Measurements from ENCODE around the gene CBS. TPM values are rescaled to one million over a fixed set of nuclear protein-coding genes. Genes with fewer than 3 reads are reported as not detected.
"Not testable (repeated sequence)": the region's sequence is repeated elsewhere in the genome, so short reads cannot be mapped to it uniquely, and the experiment has no call there.

The CBS gene
- polyA plus RNA-seq (ENCODE audit: insufficient read length in 12 of 12), result 10 to 100 TPM in 1 of 12 donors, 1 to 10 TPM in 10, not detected in 1; 1.3 to 19.5 (median 7.7) TPM
- long read RNA-seq, donor 1, result 0 reads
- long read RNA-seq, donor 2, result 0 reads
- long read RNA-seq, donor 3, result 0 reads
- long read RNA-seq, donor 4, result 0 reads
- long read RNA-seq, donor 5, result 0 reads
- long read RNA-seq, donor 6, result 0 reads
- long read RNA-seq, donor 7, partial matches to known transcripts, result 0 of 2 reads
- long read RNA-seq, donor 7, other reads (novel, unspliced or antisense), result 0 of 2 reads
- long read RNA-seq, donor 8, partial matches to known transcripts, result 0 of 2 reads
- long read RNA-seq, donor 8, other reads (novel, unspliced or antisense), result 0 of 2 reads
- long read RNA-seq, donor 9, result 0 reads
- long read RNA-seq, donor 10, partial matches to known transcripts, result 0 of 2 reads
- long read RNA-seq, donor 10, other reads (novel, unspliced or antisense), result 0 of 2 reads
- long read RNA-seq, donor 11, partial matches to known transcripts, result 0 of 2 reads
- long read RNA-seq, donor 11, other reads (novel, unspliced or antisense), result 0 of 2 reads

DNA sequence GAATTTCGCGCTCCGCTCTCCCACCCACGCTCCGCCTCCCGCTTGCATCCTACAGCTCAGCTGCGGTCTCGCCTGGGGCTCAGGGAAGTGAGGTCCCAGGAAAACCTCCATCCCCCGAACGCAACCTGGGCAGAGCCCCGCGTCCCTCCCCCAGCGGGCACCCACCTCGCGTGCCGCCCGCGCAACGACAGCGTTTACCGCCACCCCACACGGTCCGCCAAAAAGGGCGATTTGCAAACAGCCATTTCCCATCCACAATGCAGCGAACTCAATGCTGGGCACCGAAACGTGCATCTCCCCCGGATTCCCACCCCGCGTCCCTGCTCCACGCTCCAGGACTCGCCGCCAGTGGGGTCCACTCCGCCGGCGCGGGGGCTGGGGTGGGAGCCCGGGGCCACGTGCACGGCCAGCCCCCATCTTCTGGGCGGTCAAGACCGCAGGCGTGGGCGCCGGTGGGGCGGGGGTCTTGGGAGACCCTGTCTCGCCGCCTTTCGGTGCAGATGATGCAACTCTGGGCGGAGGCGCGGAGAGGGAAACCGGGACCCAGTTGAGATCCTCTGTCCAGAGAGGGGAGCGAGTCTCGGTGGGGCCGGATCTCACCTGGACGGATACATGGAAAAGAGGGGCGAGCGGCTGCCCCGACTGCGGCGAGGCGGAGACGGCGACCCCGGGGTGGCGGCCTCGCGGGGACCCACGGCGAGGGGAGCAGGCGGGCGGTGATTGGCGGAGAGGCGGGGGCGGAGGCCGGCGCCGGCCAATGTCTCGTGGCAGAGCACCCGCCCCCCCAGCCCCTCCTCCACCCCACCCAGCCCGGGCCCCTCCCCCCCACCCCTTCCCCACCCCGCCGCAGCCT is at the start of gene CBS:
Gene CBS, minus strand, starts transcription at position 666 of the 853 bp plus-strand sequence. CDS start 3,642 bp downstream, outside the sequence.
- not testable (repeated sequence) for DNase-seq

GRCh38 chr21:43115956-43116355 is 40.3 kb upstream of the CBS start:
- DNase-seq, result not testable (repeated sequence)

DNA sequence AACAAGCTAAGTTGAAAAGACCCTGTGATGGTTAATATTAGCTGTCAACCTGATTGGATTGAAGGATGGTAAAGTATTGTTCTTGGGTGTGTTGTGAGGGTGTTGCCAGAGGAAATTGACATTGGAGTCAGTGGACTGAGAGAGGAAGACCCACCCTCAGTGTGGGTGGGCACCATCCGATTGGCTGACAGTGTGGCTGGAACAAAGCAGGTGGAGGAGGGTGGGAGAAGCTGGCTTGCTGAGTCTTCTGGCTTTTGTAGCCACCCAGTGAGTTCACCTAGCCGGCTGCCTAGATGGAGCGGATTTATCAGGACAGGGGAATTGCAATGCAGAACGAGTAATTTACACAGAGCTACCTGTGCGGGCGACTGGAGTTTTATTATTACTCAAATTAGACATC is 38.8 kb upstream of the CBS start:
- DNase-seq, result not testable (repeated sequence)

GRCh38 chr21:43109006-43109405 is 33.4 kb upstream of the CBS start:
- DNase-seq, result not testable (repeated sequence)

DNA sequence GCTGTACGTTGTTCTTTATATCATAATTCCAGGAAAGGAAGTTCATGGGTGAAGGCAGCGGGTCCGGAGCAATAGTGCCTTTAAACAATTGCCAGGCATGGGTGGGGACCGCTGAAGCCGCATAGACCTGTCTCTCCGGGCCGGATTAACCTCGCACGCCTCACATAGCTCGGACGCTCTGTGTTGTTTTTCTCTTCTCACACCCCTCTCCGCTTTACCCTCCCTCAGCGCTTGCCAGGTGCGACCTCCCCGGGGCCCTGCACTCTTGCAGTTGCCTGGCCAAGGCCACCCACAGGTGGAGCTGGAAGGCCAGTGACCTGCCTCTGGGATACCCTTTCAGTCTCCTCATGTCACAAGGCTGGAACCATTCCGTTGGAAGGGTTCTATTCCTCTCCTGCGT is 32.5 kb upstream of the CBS start:
- DNase-seq, result not testable (repeated sequence)

DNA sequence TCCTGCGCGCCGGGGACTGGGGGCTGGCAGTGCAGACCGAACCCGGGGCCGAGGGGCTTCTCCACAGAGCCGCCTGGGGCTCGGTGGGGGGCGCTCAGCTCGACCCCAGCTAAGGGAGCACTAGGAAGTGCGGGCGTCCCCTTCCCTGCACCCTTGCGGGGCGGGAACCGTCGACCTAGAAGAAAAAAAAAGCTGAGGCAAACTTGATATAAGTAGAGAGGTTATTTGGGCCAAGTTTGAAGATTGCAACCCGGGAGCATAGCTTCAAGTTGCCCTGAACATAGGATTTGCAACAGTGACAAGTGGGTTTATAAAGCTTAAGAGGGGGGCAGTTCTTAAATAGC is 32.1 kb upstream of the CBS start:
- not testable (repeated sequence) for DNase-seq

GRCh38 chr21:43106965-43107793 is 31.5 kb upstream of the CBS start, which contains the start of gene U2AF1:
Gene U2AF1 (minus strand): TSS chr21:43107570. CDS start chr21:43107494, 76 bp downstream.
- DNase-seq, result not testable (repeated sequence)

DNA sequence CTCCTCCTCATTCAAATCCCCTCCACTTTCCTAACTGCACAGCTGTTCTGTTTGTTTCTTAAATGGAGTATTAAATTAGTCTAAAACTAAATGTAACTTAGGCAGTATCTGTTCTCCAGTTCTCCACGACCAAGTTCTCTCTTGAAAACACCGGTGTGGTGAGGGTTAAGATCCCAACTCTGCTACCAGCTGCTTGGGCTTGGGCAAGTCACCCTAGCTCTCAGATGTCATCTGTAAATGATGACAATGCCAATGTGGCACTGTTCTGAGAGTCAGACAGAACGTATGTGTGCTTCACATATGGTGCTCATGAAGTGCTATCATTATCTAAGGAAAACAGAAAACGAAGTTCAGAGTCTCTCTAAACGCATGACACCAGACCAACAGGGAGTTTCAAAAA is 29.0 kb upstream of the CBS start:
- DNase-seq, result not testable (repeated sequence)

- DNase-seq, result not testable (repeated sequence)
Measured at GRCh38 chr21:43102281-43102680, 26.6 kb upstream of the CBS start.

DNA sequence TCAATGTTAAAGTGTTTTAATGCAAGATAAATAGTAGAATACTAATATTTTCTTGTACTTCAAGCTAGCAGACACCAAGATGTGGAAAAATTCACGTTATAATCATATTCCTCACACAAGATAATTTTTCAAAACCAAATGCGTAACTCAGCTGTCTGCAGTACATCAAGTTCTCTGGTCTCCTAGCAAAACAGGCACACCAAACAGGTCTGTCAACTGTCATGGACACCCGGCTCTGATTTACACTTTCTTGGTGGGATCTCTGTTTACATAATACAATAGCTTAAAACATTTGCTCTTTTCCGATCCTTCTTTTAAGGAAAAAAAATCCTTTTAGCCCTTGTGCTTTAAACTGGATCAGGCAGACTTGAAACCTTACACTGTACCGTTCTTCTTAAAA is 26.0 kb upstream of the CBS start:
- not testable (repeated sequence) for DNase-seq

DNA sequence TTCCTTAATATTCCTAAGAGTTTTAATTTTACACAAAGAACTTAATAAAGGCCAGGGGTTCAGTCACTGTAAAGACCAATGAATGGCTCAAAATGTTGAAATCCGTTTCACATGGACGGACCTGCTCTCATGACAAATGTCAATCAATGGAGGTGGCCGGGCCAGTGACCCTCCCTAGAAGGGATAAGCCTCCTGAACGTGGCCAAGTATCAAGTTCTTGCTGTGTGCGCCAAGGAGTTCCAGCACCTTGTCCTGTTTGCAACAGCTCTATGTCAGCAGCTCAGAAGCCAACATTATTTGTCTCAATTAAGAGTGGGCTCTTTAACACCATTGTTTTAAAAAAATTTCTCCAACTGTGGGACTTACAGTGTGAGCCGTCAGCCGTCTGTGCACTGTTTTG is 25.4 kb upstream of the CBS start:
- DNase-seq, result not testable (repeated sequence)

DNA sequence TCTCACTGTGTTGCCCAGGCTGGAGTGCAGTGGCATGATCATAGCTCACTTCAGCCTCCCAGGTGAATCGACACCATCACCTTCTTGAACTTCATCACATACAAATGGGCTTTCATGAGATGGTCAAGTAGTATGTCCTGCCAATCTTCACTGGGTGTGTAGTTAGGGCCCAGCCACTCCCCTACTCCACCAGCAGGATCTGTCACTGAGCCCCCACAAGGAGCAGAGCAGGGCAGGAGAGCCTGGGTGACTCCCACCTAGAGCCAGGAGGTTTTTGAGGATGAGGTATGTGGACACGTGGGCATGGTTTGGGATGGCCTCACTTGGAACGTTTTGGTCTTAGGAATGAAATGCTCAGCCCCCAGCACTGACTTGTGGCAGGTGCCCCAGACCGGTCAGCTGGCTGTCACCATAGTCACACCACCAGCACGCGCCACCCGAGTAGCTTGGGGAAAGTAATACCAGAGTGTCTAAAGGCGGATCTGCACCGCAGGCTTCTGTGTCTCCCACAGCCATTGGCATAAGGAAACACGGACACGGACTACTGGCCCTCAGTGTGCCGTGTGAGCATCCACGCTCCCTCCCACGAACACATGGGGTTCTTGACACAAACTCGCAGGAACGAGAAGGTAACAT is 16.5 kb upstream of the CBS start:
- not testable (repeated sequence) for DNase-seq

DNA sequence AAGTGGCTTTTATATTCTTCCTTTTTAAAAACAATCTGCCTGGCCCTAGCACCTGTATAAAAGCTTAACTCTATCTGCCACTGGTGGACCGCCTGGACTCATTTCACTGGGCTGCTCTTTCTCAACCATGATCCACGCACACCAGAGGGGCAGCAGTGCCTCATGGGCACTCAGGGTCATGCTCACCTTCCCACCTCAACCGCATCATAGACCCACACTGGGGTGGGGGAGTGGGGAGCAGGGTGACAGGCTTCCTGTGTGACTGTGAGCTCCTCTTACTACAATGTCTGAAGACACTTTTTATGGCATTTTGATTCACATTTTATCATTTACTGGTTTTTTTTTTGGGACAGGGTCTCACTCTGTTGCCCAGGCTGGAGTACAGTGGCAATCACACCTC is 15.3 kb upstream of the CBS start:
- DNase-seq, result not testable (repeated sequence)

- not testable (repeated sequence) for DNase-seq
Measured at GRCh38 chr21:43089463-43089862, 13.8 kb upstream of the CBS start.

DNA sequence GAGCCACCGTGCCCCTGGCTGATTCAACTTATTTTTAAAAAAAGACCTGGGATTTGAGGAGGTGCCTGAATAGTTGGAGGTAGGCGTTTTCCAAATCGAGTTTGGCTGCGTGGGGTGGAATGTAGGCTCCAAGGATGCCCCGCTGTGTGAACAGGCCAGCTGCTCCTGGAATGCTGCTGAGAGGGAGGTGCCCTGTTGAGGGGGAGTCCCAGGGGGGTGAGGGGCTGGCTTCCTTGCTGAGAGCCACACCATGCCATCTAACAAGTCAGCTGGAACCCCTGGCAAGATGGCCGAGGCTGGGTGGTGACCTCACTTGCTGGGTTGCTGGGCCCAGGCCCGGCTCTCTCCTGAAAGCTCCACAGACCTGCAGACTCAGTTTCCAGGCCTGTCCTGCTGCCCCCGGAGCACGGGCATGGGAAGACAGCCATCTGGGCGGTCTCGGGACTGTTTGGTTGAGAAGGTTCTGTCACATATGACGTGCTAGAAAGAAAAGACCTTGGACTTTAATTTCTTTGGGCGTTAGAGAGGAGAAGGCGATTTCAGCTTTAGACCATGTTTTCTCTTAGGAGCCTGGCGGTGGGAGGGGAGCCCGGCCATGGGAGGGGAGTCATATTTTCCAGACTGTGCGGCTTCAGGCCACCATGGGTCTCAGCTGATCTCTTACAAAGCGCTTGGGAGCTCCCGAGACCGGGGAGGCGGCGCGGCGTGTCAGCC is 7.1 kb upstream of the CBS start:
- not testable (repeated sequence) for DNase-seq

GRCh38 chr21:43076643-43077042 is 1.0 kb upstream of the CBS start:
- DNase-seq, result not testable (repeated sequence)

DNA sequence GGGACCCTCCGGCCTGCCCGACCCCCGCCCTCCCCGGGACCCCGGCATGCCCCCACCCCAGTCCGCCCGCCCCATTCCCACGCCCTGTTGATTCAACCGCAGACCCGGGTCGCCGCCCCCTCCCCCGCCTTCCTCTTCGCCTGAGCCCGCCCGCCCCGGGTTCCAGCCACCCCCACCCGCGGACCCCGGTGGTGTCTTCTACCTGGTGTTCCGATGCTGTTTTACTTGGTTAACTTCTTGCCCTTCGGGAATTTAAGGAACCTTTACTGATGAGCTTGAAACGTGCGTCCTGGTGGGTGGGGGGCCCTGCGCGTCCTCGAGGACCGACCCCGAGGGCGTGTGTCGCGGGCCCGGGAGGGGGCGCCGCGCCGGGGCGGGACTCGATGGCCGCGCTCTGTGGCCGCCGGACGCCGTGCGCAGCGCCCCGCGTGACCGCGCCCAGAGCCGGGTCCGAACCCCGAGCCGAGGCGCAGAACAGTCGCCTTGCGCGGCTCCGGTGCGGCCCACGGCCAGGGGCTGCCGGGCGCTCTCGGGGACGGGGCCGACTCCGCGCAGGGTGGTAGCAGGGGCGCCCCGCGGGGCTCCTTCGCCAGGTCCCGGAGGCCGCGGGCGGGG is 495 bp upstream of the CBS start:
- not testable (repeated sequence) for DNase-seq

- DNase-seq, result not testable (repeated sequence)
Measured at GRCh38 chr21:43074401-43075169, 1.1 kb downstream of the CBS start.

DNA sequence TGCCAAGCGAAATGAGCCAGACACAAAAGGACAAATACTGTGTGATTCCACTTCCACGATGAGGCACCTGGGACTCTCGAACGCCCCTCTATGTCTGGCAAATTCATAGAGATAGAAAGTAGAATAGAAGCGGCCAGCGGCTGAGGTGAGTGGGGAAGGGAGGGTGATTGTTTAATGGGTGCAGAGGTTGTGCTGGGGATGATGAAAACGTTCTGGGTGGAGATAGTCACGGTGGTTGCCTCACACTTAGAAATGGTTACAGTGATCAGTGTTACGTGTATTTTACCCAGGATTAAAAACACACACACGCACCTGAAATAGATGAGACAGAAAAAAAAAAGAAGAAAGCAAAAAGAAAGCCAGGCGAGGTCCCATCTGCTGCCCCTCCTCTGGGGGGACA is 2.9 kb downstream of the CBS start:
- DNase-seq, result not testable (repeated sequence)

Measured in muscle of arm (tissue), 14 donors.